GM18870 (cell line): ENCODE data around the gene CDYL.
"Not testable (repeated sequence)": the region's sequence is repeated elsewhere in the genome, so short reads cannot be mapped to it uniquely, and the experiment has no call there.

Experiments
- ATAC-seq: cut with Tn5 transposase; IDR thresholded peaks from one replicate; pipeline ENCODE4 v1.9.1; 2021; ENCODE audit warnings: moderate library complexity; ENCODE audit not compliant: unreplicated experiment

CDYL gene

GRCh38 chr6:4840169-4840568 is 64.0 kb downstream of the CDYL start:
- no peak for ATAC-seq

- no peak for ATAC-seq
Measured at GRCh38 chr6:4844108-4844507, 67.9 kb downstream of the CDYL start.

- no peak for ATAC-seq
Measured at GRCh38 chr6:4846387-4846786, 70.2 kb downstream of the CDYL start.

- no peak for ATAC-seq
Measured at GRCh38 chr6:4848382-4849068, 72.3 kb downstream of the CDYL start.

GRCh38 chr6:4849226-4850022 is 73.2 kb downstream of the CDYL start:
- ATAC-seq, result no peak

GRCh38 chr6:4851035-4851434 is 74.8 kb downstream of the CDYL start:
- no peak for ATAC-seq

- ATAC-seq, result not testable (repeated sequence)
Measured at GRCh38 chr6:4852186-4852585, 76.0 kb downstream of the CDYL start.

- ATAC-seq, result no peak
Measured at GRCh38 chr6:4852938-4853337, 76.7 kb downstream of the CDYL start.

GRCh38 chr6:4853349-4853748 is 77.1 kb downstream of the CDYL start:
- ATAC-seq, result no peak

GRCh38 chr6:4853782-4854511 is 77.7 kb downstream of the CDYL start:
- no peak for ATAC-seq

GRCh38 chr6:4856785-4857184 is 80.6 kb downstream of the CDYL start:
- ATAC-seq, result no peak

- ATAC-seq, result no peak
Measured at GRCh38 chr6:4858194-4859015, 82.2 kb downstream of the CDYL start.

- no peak for ATAC-seq
Measured at GRCh38 chr6:4860387-4860786, 84.2 kb downstream of the CDYL start.

- ATAC-seq, result no peak
Measured at GRCh38 chr6:4861564-4861963, 85.4 kb downstream of the CDYL start.

- ATAC-seq, result no peak
Measured at GRCh38 chr6:4864519-4864918, 88.3 kb downstream of the CDYL start.

- ATAC-seq, result not testable (repeated sequence)
Measured at GRCh38 chr6:4865006-4865405, 88.8 kb downstream of the CDYL start.

GRCh38 chr6:4870821-4871494 is 94.8 kb downstream of the CDYL start:
- ATAC-seq, result no peak

GRCh38 chr6:4871825-4872224 is 95.6 kb downstream of the CDYL start:
- no peak for ATAC-seq

GRCh38 chr6:4872841-4873240 is 96.6 kb downstream of the CDYL start:
- ATAC-seq, result no peak

GRCh38 chr6:4873928-4874327 is 97.7 kb downstream of the CDYL start:
- no peak for ATAC-seq
